ENCODE results near the gene SLC4A2. TPM values are rescaled to one million over a fixed set of nuclear protein-coding genes. Genes with fewer than 3 reads are reported as not detected.

The SLC4A2 gene
- total RNA-seq, 4 donors from 2014 or later, result 74.3 to 111 (median 91.4) TPM

GRCh38 chr7:151062111-151062398 is 2.7 kb downstream of the SLC4A2 start:
- 55 to 90% methylated on average over 2 to 10 of the region's 11 CpGs for WGBS, 2 donors
- no peak for DNase-seq (ENCODE audit: low spot score in 2 of 2)
- Histone ChIP-seq H3K9me3 (no peaks in the 10 kb centered on the region), H3K36me3 (peaks cover 5 to 33% (median 6%) of the 10 kb centered on the region in 3 donors), H3K4me1 (peaks cover 0 to 54% (median 37%) of the 10 kb centered on the region in 4 donors), H3K27ac (peak overlapping the region; percentile 93 to 97 (median 96)), H3K27me3 (no peaks in the 10 kb centered on the region), H3K4me3 (no peak overlapping the region)
- TF ChIP-seq EP300 (IDR thresholded peaks at IDR 0.05) (no peak), POLR2A (IDR thresholded peaks at IDR 0.05) (no peak)
- TF ChIP-seq, protein P1, sequence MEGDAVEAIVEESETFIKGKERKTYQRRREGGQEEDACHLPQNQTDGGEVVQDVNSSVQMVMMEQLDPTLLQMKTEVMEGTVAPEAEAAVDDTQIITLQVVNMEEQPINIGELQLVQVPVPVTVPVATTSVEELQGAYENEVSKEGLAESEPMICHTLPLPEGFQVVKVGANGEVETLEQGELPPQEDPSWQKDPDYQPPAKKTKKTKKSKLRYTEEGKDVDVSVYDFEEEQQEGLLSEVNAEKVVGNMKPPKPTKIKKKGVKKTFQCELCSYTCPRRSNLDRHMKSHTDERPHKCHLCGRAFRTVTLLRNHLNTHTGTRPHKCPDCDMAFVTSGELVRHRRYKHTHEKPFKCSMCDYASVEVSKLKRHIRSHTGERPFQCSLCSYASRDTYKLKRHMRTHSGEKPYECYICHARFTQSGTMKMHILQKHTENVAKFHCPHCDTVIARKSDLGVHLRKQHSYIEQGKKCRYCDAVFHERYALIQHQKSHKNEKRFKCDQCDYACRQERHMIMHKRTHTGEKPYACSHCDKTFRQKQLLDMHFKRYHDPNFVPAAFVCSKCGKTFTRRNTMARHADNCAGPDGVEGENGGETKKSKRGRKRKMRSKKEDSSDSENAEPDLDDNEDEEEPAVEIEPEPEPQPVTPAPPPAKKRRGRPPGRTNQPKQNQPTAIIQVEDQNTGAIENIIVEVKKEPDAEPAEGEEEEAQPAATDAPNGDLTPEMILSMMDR (IDR thresholded peaks at IDR 0.05), result no peak

DNA sequence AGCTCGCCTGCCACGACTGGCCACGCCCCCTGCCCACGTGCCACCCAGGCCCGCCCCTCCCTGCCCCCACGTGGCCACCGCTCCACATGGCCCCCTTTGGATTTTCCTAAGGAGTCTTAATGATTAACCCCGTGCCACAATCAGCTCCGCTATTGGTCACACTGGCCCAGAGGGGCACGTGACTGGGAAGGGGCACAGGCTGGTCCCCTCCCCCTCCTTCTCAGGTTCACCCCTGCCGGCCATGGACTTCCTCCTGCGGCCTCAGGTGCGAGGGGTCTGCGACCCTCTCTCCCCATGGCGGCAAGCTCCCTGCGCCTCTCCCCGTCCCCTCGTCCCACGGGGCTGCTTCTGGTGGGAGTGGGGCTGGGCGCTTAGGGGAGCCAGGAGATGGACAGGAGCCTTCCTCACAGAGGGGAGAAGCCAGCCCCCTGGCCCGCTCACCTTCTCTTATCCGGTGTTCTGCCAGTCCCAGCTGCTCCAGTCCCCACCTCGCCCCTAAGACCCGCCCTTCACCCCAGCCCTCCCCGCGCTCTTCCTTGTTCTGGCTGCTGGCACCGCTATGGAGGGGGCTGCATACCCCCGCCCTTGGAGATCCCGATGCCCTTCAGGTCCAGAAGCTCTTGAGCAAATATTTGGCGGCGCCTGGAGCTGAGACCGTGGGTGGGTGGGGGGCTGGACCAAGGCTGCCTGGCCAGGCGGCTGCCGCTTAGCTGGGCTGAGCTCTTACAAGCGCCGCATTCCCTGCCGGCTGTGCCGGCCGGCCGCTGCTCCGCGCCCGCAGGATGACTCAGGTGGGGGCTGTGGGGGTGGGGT is 3.2 kb downstream of the SLC4A2 start:
- H3K4me3 ChIP-seq, result peak overlapping the region in 2 of 4 donors; percentile 21 to 28
- H3K4me1 ChIP-seq, result peaks cover 0 to 48% (median 33%) of the 10 kb centered on the region in 4 donors
- 33% methylated on average over 26 to 39 of the region's 43 CpGs for WGBS, 2 donors
- H3K27me3 ChIP-seq, result no peaks in the 10 kb centered on the region
- H3K27ac ChIP-seq, result peak overlapping the region; percentile 24 to 95 (median 70)
- no peak for TF ChIP-seq EP300 (IDR thresholded peaks at IDR 0.05)
- TF ChIP-seq, protein P1 (IDR thresholded peaks at IDR 0.05), result no peak
- no peak for TF ChIP-seq POLR2A (IDR thresholded peaks at IDR 0.05)
- no peak for DNase-seq (ENCODE audit: low spot score in 2 of 2)
- H3K9me3 ChIP-seq, result no peaks in the 10 kb centered on the region
- peaks cover 5 to 39% (median 6%) of the 10 kb centered on the region in 3 donors for H3K36me3 ChIP-seq

- H3K4me1 ChIP-seq, result peaks cover 0 to 48% (median 33%) of the 10 kb centered on the region in 4 donors
- 40 to 71% methylated on average over 7 to 11 of the region's 11 CpGs for WGBS, 2 donors
- DNase-seq (ENCODE audit: low spot score in 2 of 2), result peak in 1 of 2 donors; percentile 59
- peak overlapping the region in 3 of 4 donors; percentile 68 to 95 (median 71) for H3K27ac ChIP-seq
- no peaks in the 10 kb centered on the region for H3K27me3 ChIP-seq
- H3K9me3 ChIP-seq, result no peaks in the 10 kb centered on the region
- peak overlapping the region in 2 of 4 donors; percentile 21 to 28 for H3K4me3 ChIP-seq
- TF ChIP-seq EP300 (IDR thresholded peaks at IDR 0.05), result peak in 1 of 2 donors; percentile 15
- TF ChIP-seq, protein P1 (IDR thresholded peaks at IDR 0.05), result no peak
- peaks cover 5 to 44% (median 6%) of the 10 kb centered on the region in 3 donors for H3K36me3 ChIP-seq
Measured at GRCh38 chr7:151063212-151063561, 3.8 kb downstream of the SLC4A2 start.

DNA sequence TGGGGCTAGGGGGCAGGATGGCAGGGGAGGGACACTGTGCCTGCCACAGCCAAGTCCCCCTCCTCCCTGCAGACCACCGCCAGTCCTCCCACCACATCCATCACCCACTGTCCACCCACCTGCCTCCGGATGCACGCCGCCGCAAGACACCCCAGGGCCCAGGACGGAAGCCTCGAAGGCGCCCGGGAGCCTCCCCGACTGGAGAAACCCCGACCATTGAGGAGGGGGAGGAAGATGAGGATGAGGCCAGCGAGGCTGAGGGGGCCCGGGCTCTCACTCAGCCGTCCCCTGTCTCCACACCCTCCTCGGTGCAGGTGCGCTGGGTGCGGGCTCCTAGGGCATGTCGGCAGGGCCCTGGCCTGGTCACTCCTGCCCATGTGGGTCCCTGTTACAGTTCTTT is 5.1 kb downstream of the SLC4A2 start:
- no peak for DNase-seq (ENCODE audit: low spot score in 2 of 2)
- 91 to 94% methylated on average over 17 to 18 of the region's 18 CpGs for WGBS, 2 donors
- Histone ChIP-seq H3K27ac (no peak overlapping the region), H3K9me3 (no peaks in the 10 kb centered on the region), H3K27me3 (no peaks in the 10 kb centered on the region), H3K4me3 (no peak overlapping the region), H3K4me1 (peaks cover 0 to 37% (median 26%) of the 10 kb centered on the region in 4 donors), H3K36me3 (peaks cover 6 to 57% (median 8%) of the 10 kb centered on the region in 3 donors)
- TF ChIP-seq, protein P1 (IDR thresholded peaks at IDR 0.05), result no peak
- TF ChIP-seq POLR2A (IDR thresholded peaks at IDR 0.05) (no peak), EP300 (IDR thresholded peaks at IDR 0.05) (no peak)

GRCh38 chr7:151064993-151065392 is 5.6 kb downstream of the SLC4A2 start:
- H3K4me3 ChIP-seq, result no peak overlapping the region
- 95 to 96% methylated on average over 5 to 6 of the region's 6 CpGs for WGBS, 2 donors
- peaks cover 0 to 37% (median 26%) of the 10 kb centered on the region in 4 donors for H3K4me1 ChIP-seq
- TF ChIP-seq, protein P1 (IDR thresholded peaks at IDR 0.05), result no peak
- no peak for TF ChIP-seq POLR2A (IDR thresholded peaks at IDR 0.05)
- TF ChIP-seq EP300 (IDR thresholded peaks at IDR 0.05), result no peak
- H3K9me3 ChIP-seq, result no peaks in the 10 kb centered on the region
- H3K36me3 ChIP-seq, result peaks cover 6 to 62% (median 14%) of the 10 kb centered on the region in 3 donors
- no peak for DNase-seq (ENCODE audit: low spot score in 2 of 2)
- H3K27ac ChIP-seq, result no peak overlapping the region
- no peaks in the 10 kb centered on the region for H3K27me3 ChIP-seq

Data from tibial nerve (tissue), 4 donors.